Stimulated activated CD4-positive, alpha-beta T cell treated with anti-CD3 and anti-CD28 coated beads, Interleukin-2, amount 100 ng/mL, for 48 hours (primary cell): ENCODE measurements around the gene PPCDC.

Experiments
- DNase-seq, 2 donors: peaks; one replicate each; pipeline ENCODE4 v3.0.0-alpha.2; 2020

Gene PPCDC

DNA sequence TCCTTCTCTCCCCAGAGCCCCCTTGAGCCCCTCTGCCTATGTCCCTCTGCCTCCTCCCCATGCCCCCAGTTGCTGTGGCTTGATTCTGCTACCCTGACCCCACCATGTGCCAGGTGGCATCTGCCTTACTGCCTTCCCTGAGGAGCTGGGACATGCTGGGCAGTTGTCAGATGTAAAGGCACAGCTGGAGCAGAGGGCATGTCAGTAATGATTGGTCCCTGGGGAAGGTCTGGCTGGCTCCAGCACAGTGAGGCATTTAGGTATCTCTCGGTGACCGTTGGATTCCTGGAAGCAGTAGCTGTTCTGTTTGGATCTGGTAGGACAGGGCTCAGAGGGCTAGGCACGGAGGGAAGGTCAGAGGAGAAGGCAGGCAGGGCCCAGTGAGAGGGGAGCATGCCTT is 3.5 kb upstream of the PPCDC start:
- no peak for DNase-seq

DNA sequence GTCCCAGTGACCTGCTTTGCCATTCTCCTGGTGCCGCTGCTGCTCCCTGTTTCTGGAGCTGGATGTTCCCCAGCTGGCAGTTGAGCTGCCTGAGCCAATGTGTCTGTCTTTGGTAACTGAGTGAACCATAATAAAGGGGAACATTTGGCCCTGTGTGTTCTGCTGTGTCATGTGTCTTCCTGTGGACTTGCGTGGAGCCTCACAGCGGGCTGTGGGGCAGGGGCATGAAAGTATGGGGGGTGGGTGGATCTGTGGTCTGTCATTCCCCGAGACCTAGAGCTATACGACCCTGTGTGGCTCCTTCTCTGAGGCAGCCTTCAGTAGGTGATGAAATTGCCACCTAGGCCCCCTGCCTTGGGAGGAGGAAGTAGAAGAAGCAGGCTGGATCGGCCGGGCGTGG is 2.0 kb upstream of the PPCDC start:
- no peak for DNase-seq

DNA sequence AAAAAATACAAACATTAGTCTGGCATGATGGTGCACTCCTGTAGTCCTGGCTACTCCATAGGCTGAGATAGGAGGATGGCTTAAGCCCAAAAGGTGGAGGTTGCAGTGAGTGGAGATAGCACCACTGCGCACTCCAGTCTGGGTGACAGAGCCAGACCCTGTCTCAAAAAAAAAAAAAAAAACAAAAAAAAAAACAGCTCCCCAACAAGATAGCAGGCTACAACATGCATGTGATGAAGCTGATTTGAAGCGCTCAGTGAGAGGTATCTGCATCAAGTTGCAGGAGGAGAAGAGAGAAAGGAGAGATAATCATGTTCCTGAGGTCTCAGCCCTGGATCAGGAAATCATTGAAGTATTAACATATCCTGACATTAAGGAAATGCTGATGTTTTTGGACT is 608 bp upstream of the PPCDC start:
- DNase-seq = no peak

DNA sequence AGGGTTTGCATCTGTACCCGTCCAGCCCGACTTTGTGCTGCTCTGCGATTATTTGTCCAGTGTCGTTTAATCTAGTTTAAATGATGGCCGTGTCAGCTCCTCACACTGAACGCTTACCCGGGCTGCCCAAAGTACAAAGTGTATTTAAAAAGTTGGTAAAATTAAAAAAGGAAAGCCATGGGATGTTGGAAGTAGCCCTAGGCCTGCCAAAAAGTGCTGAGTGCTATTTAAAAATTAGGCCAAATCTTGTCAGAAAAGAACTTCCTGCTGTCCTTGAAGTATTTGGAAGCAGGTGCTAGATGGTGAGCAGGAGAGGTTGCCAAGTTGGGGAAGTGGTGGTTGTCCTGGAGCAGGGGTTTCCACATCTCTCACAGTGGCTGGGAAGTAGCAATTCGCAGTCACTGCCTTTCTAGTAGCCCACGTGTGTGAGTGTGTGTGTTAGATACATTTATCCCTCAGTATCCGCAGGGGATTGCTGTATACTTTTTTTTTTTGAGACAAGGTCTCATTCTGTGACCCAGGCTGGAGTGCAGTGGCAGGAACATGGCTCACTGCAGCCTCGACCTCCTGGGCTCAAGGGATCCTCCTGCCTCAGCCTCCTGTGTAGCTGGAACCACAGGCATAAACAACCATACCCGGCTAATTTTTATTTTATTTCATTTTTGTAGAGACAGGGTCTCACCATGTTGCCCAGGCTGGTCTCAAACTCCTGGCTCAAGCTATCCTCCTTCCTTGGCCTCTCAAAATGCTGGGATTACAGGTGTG is 664 bp downstream of the PPCDC start:
- DNase-seq = peak in 1 of 2 donors; percentile 15

DNA sequence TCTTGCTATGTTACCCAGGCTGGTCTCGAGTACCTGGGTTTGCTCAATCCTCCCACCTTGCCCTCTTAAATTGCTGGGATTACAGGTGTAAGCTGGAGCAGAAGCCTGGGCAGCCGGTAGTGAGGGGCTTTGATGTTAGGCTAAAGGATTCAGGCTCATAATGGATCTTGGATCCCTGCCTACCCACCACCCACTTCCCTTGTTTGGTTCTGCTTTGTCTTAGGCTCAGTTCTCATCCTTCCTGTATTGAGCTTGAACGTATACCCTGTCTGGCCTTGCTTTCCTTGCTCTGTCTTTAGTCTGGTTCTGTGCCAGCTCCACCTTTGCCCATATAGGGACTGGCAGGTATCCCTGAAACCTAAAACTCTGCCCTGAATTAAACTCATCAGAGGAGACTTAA is 1.7 kb downstream of the PPCDC start:
- DNase-seq = no peak

DNA sequence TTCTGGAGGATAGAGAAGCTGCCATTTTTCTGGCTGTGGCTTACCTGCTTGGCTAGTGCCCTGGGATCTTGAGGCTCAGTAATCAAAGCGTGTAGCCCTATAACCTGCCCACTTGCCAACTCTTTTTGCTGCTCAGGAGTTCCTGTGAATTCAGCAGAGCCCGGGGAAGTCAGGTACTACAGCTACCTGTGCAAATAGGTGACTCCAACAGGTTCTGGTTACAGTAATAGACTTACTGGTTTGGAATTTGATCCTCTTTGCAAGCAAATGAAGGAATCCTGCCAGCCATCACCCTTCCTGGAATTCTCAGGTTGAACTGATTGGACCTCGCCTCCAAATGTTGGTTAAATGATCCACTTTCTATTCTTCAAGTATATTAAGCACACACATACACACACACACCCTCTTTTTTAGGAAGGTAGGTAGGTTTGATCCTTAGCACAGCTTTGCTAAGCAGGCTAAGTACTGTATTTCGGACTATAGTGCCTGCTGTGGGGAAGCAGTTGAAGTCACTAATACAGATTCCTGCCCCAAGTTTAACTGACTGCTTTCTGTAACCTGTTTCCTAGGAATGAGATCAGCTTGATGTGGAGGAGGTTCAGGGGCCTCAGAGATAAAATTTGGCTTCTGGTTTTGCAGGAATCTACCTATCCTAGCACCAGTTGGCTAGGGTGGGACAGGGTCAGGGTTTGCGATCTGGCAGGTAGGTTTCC is 2.3 kb downstream of the PPCDC start:
- no peak for DNase-seq

DNA sequence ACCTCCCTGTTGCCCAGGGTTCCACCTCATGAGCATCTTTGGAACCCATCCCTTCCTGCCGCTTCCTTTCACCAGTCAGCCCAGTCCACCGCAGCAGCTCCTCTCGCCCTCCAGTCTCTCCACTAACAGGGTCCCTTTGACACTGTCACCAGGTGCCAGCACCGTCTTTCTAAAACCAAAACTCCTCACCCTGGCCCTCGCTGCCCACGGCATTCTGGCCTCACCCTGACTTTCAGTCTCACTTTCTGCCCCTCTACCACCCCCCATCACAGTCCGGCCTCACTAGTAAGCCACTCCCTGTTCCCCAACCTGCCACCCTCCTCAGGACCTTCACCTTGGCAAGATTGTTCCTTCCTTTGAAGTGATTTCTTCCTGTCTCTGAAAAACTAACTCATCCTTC is 4.2 kb downstream of the PPCDC start:
- no peak for DNase-seq

DNA sequence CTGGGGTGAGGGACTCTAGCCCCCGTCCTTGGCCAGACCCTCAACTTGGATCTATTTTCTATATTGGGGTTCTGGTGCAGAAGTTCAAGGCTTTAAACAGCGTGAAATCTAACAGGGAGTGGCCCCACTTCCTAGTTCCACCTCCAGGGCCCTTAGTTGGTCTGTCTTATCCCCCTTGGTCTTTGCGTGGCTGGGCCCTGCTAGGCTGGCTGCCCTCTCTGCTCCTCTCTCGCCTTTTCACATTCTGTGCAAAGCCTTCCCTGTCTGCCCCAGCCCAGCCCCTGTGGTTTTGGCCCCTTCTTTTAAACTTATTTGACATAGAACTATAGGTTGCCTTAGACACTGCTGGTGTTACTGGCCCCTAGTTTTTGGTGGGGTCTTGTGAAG is 5.6 kb downstream of the PPCDC start:
- DNase-seq = no peak

DNA sequence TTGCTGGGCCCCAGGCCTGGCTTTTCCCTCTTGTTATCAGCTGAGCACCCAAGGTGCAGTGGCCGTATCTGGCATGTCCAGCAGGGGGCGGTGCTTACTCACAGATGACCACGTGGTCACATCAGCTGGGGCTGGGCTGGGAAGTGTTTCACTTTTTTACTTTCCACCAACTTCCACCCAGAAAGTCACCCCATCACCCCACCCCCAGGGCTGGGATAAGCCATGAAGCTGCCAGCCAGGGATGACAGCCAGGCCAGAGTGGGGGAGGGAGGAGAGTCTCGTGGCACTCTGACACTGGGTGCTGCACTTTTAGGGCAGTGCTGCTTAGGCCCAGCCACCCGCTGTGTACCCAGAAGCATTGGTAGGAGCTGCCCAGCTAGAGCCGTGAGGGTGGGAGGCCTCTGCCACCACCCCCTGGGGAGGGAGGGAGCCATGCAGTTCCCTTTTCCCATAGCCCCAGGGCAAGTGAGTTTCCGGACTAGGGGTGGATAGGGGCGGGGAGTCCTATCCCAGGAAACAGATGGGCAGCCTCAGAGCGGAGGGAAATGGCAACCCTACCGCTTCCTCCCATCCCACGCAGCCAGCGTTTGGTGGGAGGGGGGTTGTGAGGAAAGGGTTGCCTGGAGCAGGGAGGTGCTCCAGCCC is 6.1 kb downstream of the PPCDC start:
- peak; percentile 90 to 92 for DNase-seq

DNA sequence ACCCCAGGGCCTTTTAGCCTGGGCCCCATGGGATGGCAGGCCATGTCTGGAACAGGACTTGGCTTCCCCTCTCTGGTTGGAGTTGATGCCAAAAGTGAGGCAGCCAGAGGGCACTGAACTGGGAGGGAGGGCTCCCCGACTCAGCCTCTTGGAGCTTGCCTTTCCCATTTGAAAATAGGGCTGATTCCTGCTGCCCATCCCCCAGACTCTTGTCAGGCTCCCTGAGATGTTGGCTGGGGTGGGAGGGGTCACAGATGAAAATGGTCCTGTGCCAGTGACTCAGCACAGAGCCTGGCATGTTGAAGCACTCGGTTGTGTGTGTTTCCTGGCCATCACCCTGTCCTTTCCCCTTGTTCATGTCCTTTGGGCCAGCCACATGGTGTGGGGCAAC is 6.6 kb downstream of the PPCDC start:
- DNase-seq = no peak

DNA sequence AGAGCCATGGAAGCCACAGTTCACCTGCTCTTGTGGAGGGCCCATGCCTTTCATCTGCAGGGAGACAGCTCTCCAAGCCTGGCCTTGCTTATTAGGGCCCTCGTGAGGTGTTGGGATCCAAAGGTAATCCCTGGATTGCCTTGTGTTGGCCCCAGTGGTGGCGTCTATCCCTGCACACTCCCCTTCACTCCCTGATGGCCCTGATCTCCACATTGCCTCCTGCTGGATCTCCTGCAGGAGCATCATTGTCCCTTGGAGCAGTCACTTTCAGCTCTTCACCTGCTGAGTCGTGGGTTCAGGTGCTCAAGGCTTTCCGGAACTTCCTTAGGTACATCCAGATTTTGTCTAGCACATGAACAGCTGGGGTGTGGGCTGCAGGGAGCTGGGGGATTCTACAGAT is 7.0 kb downstream of the PPCDC start:
- no peak for DNase-seq

DNA sequence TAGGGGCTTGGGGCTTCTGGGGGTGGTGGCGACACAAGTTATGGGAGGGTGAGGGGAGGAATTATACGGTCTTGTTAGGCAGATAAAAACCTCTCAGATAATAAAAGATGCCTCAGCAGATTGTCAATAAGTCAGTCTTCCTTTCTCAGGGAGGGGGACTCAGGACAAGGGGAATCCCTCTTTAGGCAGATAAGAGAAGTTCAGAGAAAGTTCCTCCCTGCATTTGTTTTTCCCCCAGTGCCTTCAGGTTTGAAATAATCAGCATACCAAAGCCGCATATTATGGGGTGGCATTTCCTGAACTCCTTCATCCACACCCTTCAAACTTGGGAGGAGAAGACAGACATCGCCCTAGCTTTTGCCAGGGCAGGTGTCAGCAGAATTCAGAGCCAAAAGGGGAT is 8.5 kb downstream of the PPCDC start:
- no peak for DNase-seq

DNA sequence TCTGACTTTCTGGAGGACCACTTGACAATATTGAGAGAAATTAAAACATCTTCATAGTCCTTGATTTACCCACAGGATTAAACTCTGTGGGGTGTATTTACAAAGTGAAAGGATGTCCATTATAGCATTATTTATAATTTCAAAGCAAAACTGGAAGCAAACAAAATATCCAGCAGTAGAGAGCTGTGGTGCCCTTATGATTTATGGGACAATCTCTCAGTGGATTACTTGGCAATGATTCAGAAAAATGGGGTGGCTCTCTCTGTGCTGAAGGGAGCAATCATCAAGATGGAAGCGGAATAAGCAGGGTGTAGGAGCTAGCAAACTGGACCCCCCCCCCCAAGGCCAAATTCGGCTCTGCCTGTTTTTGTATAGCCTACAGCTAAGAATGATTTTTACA is 9.0 kb downstream of the PPCDC start:
- DNase-seq = no peak

DNA sequence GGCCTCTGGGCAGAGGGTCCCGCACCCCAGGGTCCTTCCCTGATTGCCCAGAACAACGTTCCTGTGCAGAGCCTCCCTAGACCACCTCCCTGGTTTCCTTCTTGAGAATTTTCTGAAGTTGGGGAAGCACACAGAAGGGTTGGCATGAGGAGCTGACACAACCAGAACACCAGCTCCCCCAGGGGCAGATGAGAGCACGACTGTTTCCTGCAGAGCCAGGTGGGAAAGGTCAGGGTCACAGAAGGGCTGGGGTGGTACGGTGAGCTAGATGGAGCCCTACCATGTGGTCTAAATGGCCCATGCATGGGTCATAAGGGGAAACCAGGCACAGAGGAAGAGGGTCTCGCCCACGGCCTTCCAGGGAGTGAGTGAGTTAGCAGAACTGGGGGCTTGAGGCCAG is 10.4 kb downstream of the PPCDC start:
- DNase-seq = no peak

DNA sequence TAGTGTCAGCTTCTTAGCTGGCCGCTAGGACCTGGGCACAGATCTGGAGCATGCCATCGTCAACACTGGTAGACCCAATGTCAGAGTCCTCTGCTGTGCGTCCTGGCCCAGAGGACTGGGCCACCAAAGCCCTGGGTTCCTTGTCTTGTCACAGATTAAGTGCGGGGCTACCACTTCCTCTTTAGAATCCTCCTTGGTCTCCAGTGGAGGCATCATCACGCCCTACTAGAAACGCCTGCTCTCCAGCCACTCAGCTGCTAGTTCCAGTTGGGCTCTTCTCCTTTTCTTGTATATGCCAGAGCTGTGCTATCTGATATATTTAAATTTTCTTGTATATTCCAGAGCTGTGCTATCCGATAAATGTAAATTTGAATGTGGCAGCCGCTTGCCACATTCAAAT is 11.2 kb downstream of the PPCDC start:
- no peak for DNase-seq

DNA sequence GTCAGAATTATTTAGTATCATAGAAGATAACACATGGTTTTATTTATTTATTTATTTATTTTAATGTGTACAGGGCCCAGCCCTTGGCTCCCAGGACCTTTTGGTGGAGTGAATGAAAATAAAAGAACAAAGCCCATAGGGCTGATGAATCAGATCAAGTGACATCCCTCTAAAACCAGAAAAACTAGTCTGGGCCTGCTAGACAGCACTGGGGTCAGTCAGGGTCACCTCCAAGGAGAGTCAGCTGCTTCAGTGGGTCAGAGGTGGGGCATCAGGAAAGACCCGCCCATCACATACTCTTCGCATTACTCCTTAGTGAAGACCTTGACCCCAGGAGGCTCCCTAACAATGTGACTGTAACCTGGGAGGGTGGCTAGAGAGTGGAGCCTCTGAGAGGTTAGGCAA is 12.8 kb downstream of the PPCDC start:
- DNase-seq = no peak

DNA sequence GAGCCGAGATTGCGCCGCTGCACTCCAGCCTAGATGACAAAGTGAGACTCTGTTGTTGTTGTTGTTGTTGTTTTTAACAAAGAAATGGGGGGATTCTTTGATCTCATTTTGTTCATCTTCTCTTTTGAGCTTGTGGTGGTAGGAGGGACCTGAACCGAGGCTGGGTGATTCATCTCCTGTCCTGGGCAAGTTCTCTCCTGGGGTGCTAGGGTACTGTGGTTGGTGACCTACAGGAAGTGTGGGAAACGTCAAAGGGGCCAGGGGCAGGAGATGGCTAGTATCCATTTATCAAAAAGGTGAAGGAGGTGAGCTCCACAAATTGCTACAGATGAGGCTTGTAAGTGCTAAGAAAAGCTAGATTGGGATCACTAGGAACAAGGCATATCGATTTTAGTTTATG is 14.3 kb downstream of the PPCDC start:
- DNase-seq = no peak

DNA sequence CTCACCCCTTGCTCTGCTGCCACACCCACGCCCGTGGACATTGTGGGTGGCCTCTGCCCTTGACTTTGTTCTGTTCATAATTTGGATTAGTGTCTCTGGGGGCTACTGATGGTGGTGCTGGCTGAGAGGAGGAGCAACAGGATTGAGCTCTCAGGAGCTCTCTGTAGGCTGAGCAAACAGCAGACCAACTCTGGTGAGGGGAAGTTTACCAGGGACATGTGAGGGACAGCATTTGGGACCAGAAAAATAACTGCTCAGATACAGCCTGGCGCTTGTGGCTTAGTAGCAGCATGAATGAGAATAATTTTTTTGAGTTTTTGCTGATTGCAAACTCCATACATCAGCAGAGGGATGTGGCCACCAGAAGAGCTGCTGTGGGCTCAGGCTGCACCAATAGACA is 14.8 kb downstream of the PPCDC start:
- no peak for DNase-seq

DNA sequence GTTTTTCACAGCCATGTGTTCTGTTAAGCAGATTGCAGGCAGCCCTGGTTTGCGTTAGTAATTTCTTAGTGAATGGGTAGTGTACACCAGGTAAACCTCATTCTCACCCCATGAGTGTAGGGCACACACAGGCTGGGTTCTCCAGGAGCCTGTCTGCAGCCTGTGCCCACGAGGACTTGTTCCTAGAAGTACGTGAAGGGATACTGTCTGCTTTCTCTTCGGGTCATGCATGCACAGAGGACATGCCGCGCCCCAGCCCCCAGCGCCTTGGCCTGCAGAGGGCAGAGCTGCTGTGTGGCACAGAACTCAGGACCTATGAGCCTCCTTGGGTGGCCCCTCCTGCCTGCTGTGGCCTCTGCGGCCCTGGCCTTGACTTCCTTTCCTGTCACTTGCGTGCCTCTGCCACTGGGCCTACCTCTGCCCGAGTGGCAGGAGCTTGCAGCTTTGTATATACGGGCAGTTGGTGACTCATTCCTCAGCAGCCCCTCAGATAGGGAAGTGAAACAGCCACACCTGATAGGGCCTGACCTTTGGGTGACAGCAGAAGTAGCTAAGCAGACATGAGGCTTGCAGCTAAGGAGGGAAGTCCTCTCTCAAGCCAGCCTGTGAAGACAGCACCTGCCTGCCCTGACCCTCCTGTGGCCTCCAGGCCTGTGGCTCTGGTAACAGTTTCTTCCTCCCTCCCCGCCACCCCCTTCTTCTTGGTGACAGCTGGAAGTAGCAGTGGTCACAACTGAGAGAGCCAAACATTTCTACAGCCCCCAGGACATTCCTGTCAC is 19.5 kb downstream of the PPCDC start:
- DNase-seq = peak; percentile 36 to 44

DNA sequence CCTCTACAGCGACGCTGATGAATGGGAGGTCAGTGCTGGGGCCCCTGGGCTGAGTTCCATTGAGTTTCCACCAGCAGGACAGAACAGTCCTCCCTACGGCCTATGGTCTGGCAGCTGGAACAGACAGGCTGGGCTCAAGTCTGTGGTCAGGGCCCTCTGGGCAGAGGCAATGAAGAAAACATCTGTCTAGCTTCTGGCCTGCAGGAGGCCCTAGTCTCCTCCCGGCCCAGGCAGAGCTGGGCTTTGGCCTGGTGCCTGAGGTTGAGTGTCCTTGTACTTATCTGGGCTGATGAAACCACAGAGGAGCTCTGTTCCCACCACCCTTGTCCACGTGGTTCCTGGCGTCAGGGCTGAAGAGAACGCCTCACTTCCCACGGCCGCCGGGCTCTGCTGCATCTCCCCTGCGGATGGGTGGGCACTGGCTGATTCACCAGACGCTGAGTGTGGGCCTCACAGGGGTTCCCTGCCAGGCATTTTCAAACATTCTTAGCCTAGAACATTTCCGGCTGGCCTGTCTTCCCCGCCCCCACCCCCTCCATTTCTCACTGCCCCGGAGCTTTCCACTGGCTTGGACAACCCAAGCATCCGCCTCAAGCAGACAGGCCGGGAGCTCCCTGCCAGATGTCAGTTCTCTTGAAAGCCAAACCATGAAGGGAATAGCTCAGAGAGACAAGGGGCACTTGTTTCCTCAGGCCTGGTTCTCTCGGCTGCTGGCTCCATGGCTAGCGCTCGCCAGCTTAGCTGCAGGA is 20.3 kb downstream of the PPCDC start:
- DNase-seq = no peak

DNA sequence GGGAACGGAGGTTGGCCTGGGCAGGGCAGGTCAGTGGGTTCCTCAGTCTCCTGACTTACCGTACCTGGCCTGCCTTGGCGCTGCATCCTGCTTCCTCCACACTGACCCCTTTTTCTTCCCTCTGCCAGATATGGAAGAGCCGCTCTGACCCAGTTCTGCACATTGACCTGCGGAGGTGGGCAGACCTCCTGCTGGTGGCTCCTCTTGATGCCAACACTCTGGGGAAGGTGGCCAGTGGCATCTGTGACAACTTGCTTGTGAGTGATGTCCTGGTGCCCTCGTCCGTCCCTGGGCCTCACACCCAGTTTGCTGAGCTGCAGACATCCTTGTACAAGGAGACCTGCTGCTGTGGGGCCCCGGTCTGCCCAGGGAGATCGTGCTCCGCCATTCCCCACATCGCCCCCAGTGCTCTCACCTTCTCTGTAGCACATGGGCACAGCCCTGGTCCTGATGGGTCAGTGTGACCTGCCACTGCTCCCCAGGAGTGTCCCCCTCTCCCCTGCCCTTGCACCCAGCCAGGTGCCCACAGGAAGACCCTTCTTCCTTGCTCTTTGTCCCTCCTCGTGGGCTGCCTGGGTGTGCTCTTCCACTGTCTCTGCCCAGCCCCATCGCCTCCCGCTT is 21.0 kb downstream of the PPCDC start:
- DNase-seq = no peak

DNA sequence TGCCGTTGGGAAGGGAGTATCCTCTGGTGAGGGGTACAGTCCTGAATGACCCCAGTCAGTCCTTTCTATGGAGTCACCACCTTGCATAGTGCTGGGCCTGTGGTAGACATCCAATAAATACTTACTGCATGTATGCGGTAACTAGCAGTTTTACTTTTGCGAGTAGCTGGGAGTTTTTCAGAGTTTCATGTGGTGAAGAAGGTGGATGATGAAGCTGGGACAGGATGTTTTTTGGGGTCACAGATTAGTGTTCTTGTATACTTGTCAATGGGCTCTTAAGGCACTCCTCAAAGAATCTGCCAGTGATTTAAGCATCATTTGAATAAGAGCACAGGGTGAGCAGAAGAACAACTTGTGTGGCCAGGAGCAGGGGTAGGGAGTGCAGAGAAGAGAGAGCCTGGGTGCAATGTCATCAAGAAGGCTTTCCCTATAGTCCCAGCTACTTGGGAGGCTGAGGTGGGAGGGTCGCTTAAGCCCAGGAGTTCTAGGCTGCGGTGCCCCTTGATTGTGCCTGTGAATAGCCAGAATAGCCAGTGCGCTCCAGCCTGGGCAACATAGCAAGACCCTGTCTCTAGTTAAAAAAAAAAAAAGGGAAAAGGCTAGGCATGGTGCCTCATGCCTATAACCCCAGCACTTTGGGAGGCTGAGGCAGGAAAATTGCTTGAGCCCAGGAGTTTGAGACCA is 22.1 kb downstream of the PPCDC start:
- DNase-seq = no peak
